Mucosa of stomach (tissue), 1 donor: ENCODE results near the gene UNC13B.

Experiments used
- H3K27me3 ChIP-seq: one replicate; pipeline ENCODE4 v1.7.0; 2013; ENCODE audit warnings: mild to moderate bottlenecking, low read length; ENCODE audit not compliant: control insufficient read depth, insufficient read depth
- H3K36me3 ChIP-seq: one replicate; pipeline ENCODE4 v1.7.0; 2013; ENCODE audit warnings: low read length; ENCODE audit not compliant: control insufficient read depth, insufficient read depth
- H3K4me1 ChIP-seq: one replicate; pipeline ENCODE4 v1.7.0; 2013; ENCODE audit warnings: mild to moderate bottlenecking, low read length; ENCODE audit not compliant: control insufficient read depth, insufficient read depth
- H3K4me3 ChIP-seq: one replicate; pipeline ENCODE4 v1.7.0; 2013; ENCODE audit warnings: low read length
- H3K9ac ChIP-seq: one replicate; pipeline ENCODE4 v1.7.0; 2013; ENCODE audit warnings: mild to moderate bottlenecking, low read length, moderate library complexity
- H3K9me3 ChIP-seq: one replicate; pipeline ENCODE4 v1.7.0; 2013; ENCODE audit warnings: mild to moderate bottlenecking, low read length, moderate library complexity; ENCODE audit not compliant: control insufficient read depth
- donor health status: Pancreatic carcinoma.

The UNC13B gene

GRCh38 chr9:35294066-35294465, 132.3 kb downstream of the UNC13B start:
- H3K9me3 ChIP-seq, result no peaks in the 10 kb centered on the region
- H3K27me3 ChIP-seq, result no peaks in the 10 kb centered on the region
- no peak overlapping the region for H3K9ac ChIP-seq
- no peaks in the 10 kb centered on the region for H3K4me1 ChIP-seq
- no peak overlapping the region for H3K4me3 ChIP-seq
- H3K36me3 ChIP-seq, result no peaks in the 10 kb centered on the region

GRCh38 chr9:35294556-35294955, 132.7 kb downstream of the UNC13B start:
- H3K36me3 ChIP-seq, result no peaks in the 10 kb centered on the region
- no peaks in the 10 kb centered on the region for H3K9me3 ChIP-seq
- H3K27me3 ChIP-seq, result no peaks in the 10 kb centered on the region
- no peak overlapping the region for H3K9ac ChIP-seq
- H3K4me3 ChIP-seq, result no peak overlapping the region
- H3K4me1 ChIP-seq, result no peaks in the 10 kb centered on the region

GRCh38 chr9:35295369-35296036, 133.7 kb downstream of the UNC13B start:
- H3K36me3 ChIP-seq, result no peaks in the 10 kb centered on the region
- H3K27me3 ChIP-seq, result no peaks in the 10 kb centered on the region

GRCh38 chr9:35303567-35303966, 141.8 kb downstream of the UNC13B start:
- Histone ChIP-seq H3K9ac (no peak overlapping the region), H3K4me3 (no peak overlapping the region), H3K9me3 (no peaks in the 10 kb centered on the region), H3K4me1 (no peaks in the 10 kb centered on the region), H3K36me3 (no peaks in the 10 kb centered on the region), H3K27me3 (no peaks in the 10 kb centered on the region)

More at GRCh38 chr9:35295369-35296036, 133.7 kb downstream of the UNC13B start:
- Histone ChIP-seq H3K4me3 (no peak overlapping the region), H3K4me1 (no peaks in the 10 kb centered on the region), H3K9ac (no peak overlapping the region), H3K9me3 (no peaks in the 10 kb centered on the region)

- peaks cover 5% of the 10 kb centered on the region for H3K36me3 ChIP-seq
Measured at GRCh38 chr9:35306283-35306682, 144.5 kb downstream of the UNC13B start.

GRCh38 chr9:35308316-35308715, 146.5 kb downstream of the UNC13B start:
- H3K9me3 ChIP-seq, result no peaks in the 10 kb centered on the region
- no peaks in the 10 kb centered on the region for H3K27me3 ChIP-seq
- H3K9ac ChIP-seq, result no peak overlapping the region
- no peaks in the 10 kb centered on the region for H3K4me1 ChIP-seq
- H3K4me3 ChIP-seq, result no peak overlapping the region
- peaks cover 5% of the 10 kb centered on the region for H3K36me3 ChIP-seq

More at GRCh38 chr9:35306283-35306682, 144.5 kb downstream of the UNC13B start:
- H3K9ac ChIP-seq, result no peak overlapping the region
- no peaks in the 10 kb centered on the region for H3K4me1 ChIP-seq
- no peaks in the 10 kb centered on the region for H3K27me3 ChIP-seq
- H3K4me3 ChIP-seq, result no peak overlapping the region
- no peaks in the 10 kb centered on the region for H3K9me3 ChIP-seq

GRCh38 chr9:35311891-35312639, 150.3 kb downstream of the UNC13B start:
- Histone ChIP-seq H3K9me3 (no peaks in the 10 kb centered on the region), H3K27me3 (no peaks in the 10 kb centered on the region), H3K4me3 (no peak overlapping the region), H3K4me1 (no peaks in the 10 kb centered on the region), H3K36me3 (peaks cover 5% of the 10 kb centered on the region), H3K9ac (no peak overlapping the region)

- Histone ChIP-seq H3K27me3 (no peaks in the 10 kb centered on the region), H3K4me1 (no peaks in the 10 kb centered on the region), H3K9ac (no peak overlapping the region), H3K36me3 (peaks cover 5% of the 10 kb centered on the region), H3K4me3 (no peak overlapping the region), H3K9me3 (no peaks in the 10 kb centered on the region)
Measured at GRCh38 chr9:35313460-35313859, 151.7 kb downstream of the UNC13B start.

- Histone ChIP-seq H3K9me3 (no peaks in the 10 kb centered on the region), H3K4me3 (no peak overlapping the region), H3K36me3 (peaks cover 5% of the 10 kb centered on the region), H3K27me3 (no peaks in the 10 kb centered on the region), H3K4me1 (no peaks in the 10 kb centered on the region), H3K9ac (no peak overlapping the region)
Measured at GRCh38 chr9:35313916-35314315, 152.1 kb downstream of the UNC13B start.

GRCh38 chr9:35318741-35319140, 156.9 kb downstream of the UNC13B start:
- no peaks in the 10 kb centered on the region for H3K27me3 ChIP-seq
- no peaks in the 10 kb centered on the region for H3K36me3 ChIP-seq
- no peak overlapping the region for H3K4me3 ChIP-seq
- H3K9ac ChIP-seq, result no peak overlapping the region
- H3K4me1 ChIP-seq, result no peaks in the 10 kb centered on the region
- no peaks in the 10 kb centered on the region for H3K9me3 ChIP-seq

GRCh38 chr9:35322075-35322885, 160.5 kb downstream of the UNC13B start:
- H3K4me3 ChIP-seq, result no peak overlapping the region
- no peaks in the 10 kb centered on the region for H3K9me3 ChIP-seq
- no peak overlapping the region for H3K9ac ChIP-seq
- H3K4me1 ChIP-seq, result no peaks in the 10 kb centered on the region
- H3K36me3 ChIP-seq, result no peaks in the 10 kb centered on the region
- no peaks in the 10 kb centered on the region for H3K27me3 ChIP-seq

GRCh38 chr9:35324966-35325365, 163.2 kb downstream of the UNC13B start:
- Histone ChIP-seq H3K36me3 (no peaks in the 10 kb centered on the region), H3K9ac (no peak overlapping the region), H3K4me3 (no peak overlapping the region), H3K9me3 (no peaks in the 10 kb centered on the region), H3K4me1 (no peaks in the 10 kb centered on the region), H3K27me3 (no peaks in the 10 kb centered on the region)
